ENCODE measurements around the gene SMIM5.

Gene SMIM5

DNA sequence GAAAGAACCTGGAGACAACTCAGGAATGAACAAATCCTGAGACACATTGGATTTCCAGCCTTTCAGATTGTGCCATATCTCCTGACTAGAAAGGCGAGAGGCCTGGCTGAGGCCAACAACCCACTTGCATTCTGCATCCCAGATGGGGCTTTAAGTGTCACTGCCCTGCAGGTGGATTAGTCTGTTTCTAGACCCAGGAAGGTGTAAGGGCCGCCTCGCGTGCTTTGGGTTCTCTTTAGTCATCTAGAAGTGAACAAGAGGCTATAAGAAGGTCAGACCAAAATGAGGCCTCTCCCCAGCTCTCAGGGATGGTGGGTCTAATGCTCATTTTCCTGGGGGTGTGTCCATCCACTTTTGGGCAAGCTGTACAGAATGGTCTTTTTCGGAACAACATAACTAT is 38.8 kb downstream of the SMIM5 start:
- DNase-seq, result no peak

- DNase-seq, result no peak
Measured at GRCh38 chr17:75673487-75673886, 40.3 kb downstream of the SMIM5 start.

DNA sequence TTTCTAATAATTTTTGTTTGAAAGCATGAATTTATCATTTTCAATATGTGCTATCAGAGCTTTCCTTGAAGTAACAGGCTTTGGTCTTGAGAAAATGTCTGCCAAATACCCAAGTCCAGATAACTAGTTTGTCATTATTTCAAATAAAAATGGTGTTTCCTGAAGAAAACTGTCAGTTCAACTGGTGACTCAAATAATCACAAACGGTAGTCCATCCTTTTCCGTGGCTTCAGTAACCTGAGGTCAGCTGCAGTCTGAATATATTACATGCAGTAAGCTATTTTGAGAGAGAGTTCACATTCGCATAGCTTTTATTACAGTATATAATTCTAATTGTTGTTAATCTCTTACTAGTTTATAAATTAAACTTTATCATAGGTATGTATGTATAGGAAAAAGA is 43.2 kb downstream of the SMIM5 start:
- DNase-seq, result no peak

GRCh38 chr17:75679706-75680211 is 46.5 kb downstream of the SMIM5 start:
- DNase-seq, result no peak

DNA sequence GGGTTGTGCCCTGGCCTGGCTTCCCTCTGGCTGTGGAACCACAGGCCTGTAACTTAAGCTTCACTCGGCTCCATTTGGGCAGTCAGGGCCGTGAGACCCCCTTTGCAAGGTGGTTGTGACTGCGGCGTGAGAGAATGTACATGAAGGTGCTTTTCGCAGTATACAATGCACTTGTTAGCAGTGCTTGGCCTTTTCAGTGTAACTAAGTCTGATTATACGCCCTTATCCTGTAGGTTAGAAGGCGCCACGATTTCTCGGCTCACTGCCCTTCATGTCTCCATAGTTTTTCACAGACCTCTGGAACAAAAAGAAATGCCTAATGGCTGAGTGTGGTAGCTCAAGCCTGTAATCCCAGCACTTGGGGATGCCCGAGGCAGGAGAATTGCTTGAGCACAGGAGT is 47.2 kb downstream of the SMIM5 start:
- DNase-seq, result no peak

- DNase-seq, result peak in 1 of 3 donors; percentile 11
Measured at GRCh38 chr17:75681289-75681688, 48.1 kb downstream of the SMIM5 start.

- DNase-seq, result peak; percentile 20 to 53 (median 49)
Measured at GRCh38 chr17:75683583-75683982, 50.3 kb downstream of the SMIM5 start.

- peak in 1 of 3 donors; percentile 29 for DNase-seq
Measured at GRCh38 chr17:75684249-75684648, 51.0 kb downstream of the SMIM5 start.

DNA sequence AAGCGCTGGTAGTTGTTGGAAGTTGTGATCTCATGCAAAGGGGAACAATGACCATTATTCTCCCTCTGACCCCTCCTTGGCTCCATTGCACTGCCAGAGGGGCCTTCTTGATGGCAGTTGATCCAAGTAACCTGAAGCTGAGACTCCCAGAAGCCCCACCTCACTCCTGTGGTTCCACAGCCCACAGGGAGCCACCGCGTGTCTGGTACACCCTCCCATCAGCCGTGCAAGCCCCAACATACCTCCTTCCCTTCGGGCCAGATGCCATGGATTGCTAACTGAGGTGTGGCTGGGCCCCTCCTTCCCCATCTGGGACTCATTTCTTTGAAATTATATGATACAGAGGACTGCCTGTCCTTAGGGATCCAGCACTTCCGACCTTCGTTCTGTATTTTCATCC is 51.7 kb downstream of the SMIM5 start:
- no peak for DNase-seq

DNA sequence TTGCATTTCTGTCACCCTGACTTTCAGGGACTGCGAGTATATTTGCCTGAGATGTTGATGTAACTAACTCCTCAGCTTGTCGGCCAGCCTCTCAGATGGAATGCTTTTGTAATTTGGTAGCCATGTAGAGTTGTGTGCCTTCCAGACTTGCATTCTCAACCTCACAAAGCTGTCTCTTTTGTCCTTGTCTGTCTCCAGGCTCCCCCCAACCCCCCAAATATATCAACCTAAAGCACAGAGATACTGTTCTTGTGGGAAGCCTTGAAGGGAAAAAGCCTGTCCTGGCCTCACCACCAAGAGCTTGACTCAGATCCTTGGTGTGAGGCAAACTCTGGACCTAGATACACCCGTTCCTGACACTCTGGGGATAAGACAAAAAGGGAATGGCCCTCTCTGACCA is 52.3 kb downstream of the SMIM5 start:
- no peak for DNase-seq

DNA sequence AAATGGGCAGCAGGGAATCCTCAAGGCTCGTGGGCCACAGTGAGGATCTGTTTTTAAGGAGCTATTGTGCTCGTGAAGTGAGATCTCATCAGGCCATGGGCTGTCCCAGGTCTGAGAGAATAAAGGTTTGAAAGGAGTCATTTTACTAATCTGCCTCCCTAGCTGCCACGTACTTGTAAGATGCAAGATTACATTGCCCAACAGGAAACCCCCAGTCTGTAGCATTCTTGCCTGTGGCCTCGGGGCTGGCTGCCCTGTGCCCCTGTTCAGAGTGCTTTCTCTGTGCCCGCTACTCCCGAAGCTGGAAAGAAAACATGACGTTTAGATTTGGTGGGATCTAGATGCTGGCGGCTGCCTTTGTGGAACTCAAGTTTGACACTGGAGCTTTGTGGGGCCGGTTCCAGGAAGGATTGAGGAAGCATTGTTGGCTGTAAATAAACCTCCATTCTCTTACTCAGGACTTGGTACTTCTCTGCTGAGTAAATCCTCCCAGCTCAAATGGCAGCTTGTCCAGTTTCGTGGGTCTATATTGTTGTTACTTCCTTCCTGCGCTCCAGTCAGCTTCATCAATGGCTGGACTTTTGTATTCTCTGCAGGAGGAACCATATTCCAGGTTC is 55.1 kb downstream of the SMIM5 start:
- peak; percentile 64 to 71 (median 69) for DNase-seq

DNA sequence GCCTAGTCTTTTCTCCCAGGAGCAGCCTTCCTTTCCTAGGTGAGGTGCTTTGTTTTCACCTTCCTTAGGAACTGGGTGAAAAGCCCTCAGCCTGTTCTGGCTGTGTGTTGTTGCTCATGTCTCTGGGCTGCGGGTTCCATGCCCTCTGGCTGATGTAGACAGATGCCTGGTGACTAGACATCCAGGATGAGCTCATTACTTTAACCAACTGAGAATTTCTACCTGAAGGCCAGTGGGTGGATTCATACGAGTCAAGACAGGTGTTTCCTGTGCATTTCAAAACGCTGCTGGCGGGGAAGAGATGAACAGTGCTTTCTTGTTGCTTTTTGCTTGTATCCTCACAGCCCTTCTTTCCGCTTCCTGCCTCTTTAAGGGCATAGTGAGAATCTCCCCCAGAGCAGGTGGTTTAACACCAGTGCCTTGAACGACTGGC is 56.2 kb downstream of the SMIM5 start:
- no peak for DNase-seq
